NCI-H774 (cell line): ENCODE results near the gene MOXD1.
"Not testable (repeated sequence)": the region's sequence is repeated elsewhere in the genome, so short reads cannot be mapped to it uniquely, and the experiment has no call there.

Experiments used
- DNase-seq: peaks from one replicate; lab custom pipeline; 2025; lab: John Stamatoyannopoulos, UW

Gene MOXD1

GRCh38 chr6:132354517-132355167 is 46.6 kb downstream of the MOXD1 start:
- DNase-seq: no peak

- DNase-seq: not testable (repeated sequence)
Observed at GRCh38 chr6:132351986-132352385, 49.3 kb downstream of the MOXD1 start.

- no peak for DNase-seq
Observed at GRCh38 chr6:132348231-132348630, 53.0 kb downstream of the MOXD1 start.

- no peak for DNase-seq
Observed at GRCh38 chr6:132344811-132345210, 56.5 kb downstream of the MOXD1 start.

GRCh38 chr6:132341646-132342045 is 59.6 kb downstream of the MOXD1 start:
- DNase-seq: no peak

GRCh38 chr6:132334521-132334885 is 66.8 kb downstream of the MOXD1 start:
- DNase-seq: no peak

GRCh38 chr6:132333639-132334520 is 67.4 kb downstream of the MOXD1 start:
- no peak for DNase-seq

- no peak for DNase-seq
Observed at GRCh38 chr6:132330759-132331158, 70.5 kb downstream of the MOXD1 start.

GRCh38 chr6:132322398-132322797 is 78.9 kb downstream of the MOXD1 start:
- no peak for DNase-seq

- DNase-seq: no peak
Observed at GRCh38 chr6:132320007-132320406, 81.3 kb downstream of the MOXD1 start.

GRCh38 chr6:132316970-132317369 is 84.3 kb downstream of the MOXD1 start:
- DNase-seq: no peak

- no peak for DNase-seq
Observed at GRCh38 chr6:132314432-132314831, 86.8 kb downstream of the MOXD1 start.

GRCh38 chr6:132310921-132311320 is 90.4 kb downstream of the MOXD1 start:
- no peak for DNase-seq

GRCh38 chr6:132310151-132310550 is 91.1 kb downstream of the MOXD1 start:
- not testable (repeated sequence) for DNase-seq

GRCh38 chr6:132304891-132305305 is 96.4 kb downstream of the MOXD1 start:
- no peak for DNase-seq

GRCh38 chr6:132300323-132300949 is 100.8 kb downstream of the MOXD1 start:
- no peak for DNase-seq

- DNase-seq: peak; percentile 33
Observed at GRCh38 chr6:132298344-132298949, 102.8 kb downstream of the MOXD1 start.

GRCh38 chr6:132289756-132290155 is 111.5 kb downstream of the MOXD1 start:
- DNase-seq: no peak

GRCh38 chr6:132287101-132287500 is 114.2 kb downstream of the MOXD1 start:
- DNase-seq: no peak

- DNase-seq: no peak
Observed at GRCh38 chr6:132286298-132287019, 114.8 kb downstream of the MOXD1 start.

GRCh38 chr6:132285004-132285780 is 116.1 kb downstream of the MOXD1 start:
- DNase-seq: no peak
